GM21717 (cell line): ENCODE data around the gene ADM2.

Experiments used
- ATAC-seq: cut with Tn5 transposase; IDR thresholded peaks from one replicate; pipeline ENCODE4 v1.9.1; 2021; ENCODE audit warnings: mild to moderate bottlenecking, moderate library complexity; ENCODE audit not compliant: unreplicated experiment

Gene ADM2

DNA sequence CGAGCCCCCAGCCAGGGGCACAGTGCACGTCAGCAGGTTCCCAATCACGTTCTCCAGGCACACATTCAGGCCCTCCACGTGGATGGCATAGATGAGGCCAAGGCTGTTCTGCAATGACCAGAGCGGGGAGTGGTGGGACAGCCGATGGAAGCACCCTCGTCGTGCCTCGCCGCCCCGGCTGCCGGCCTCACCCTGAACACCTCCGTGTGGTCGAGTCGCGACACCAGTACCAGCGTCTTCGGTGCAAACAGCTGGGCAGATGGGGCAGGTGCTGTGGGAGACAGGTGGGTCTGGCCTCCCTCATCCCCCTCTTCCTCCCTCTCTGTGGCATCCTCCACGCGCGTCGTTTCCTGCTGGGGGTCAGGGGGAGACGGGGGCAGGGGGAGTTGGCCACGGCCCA is 14.0 kb upstream of the ADM2 start:
- ATAC-seq: no peak

DNA sequence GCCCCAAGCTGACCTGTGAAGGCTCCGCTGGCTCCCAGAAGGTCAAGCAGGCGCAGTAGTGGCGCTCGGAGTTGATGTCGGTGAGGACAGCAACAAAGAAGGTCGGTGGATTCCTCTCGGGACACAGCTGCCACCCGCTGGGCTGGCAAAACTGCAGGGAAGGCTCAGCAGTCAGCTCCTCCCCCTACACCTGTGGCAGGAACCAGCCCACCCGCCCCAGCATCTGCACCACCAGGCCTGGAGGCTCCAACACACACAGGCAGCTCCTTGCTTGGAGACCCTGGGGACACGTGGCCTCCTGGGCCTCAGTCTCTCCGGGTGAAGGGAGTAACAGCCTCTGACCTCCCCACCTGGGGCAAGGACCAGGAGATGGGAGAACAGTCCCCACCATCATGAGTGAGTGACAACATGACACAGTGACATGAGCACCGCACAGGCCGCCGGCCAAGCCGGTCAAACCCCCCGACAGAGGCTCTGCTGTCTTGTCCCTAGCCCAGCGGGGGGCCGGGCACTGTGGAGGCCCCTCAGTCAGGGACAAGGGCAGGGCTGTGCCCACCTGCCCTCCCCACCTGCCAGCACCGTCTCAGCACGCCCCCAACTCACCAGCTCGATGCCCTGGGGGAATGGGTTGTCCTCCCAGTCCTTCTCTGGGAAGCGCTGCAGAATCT is 13.4 kb upstream of the ADM2 start:
- ATAC-seq: no peak

DNA sequence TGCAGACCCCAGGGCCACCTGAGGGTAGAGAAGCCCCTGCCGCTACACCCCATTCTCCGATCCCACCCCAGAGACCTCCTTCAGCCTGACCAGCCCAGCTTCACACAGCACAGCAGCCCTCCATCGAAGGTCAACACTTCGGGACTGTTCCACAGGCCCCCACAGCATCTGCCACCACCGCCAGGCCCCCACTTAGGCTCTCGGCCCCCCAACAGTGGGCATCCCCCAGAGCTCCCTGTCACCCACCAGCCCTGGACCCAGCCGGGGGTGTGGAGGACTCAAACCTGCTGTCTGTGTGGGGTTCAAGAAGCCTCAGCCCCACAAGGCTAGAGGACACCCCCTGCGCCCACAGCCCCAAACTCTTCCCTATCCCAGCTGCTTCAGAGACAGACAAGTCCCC is 12.7 kb upstream of the ADM2 start:
- no peak for ATAC-seq

DNA sequence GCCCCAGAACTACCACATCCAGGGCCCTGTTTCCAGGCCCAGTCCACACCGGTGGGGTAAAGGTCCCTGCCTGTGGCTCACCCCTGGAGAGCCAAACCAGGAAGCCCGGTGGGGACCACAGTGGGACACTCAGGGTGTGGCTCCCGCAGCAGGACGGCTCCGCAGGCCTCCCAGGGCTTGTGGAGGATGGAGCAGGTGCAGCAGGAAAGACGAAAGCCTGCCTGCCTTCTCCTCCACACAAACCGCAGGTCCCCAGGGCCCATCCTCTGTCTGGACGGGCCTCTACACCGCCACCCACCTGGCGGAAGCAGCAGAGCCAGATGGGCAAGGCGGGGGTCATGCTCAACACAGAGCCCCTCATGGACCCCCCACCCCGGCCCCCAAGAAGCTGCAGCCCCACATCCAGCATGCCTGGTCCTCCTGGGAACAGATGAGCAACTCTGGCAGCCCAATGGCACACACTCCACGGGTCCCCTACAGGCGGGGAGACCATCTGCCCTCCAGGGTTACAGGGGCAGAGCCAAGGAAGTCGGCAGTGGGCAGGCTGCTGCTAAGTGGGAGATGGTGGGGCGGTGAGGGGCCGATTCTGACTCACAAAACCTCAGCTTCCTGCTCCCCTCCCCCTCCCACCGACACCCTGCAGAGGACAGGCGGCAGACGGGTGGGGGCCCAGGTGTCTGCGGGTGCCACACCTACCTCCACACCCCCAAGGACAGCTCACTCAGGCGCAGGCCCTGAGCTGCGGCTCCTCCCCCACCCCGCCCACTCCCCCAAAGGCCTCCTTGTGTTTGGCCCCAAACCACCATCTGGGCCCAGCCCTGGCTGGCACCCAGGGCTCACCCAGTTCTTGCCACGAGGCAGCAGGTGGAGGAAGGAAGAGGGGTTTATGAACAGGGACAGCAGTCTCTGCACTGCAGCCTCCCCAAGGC is 11.7 kb upstream of the ADM2 start:
- ATAC-seq: peak; percentile 39

DNA sequence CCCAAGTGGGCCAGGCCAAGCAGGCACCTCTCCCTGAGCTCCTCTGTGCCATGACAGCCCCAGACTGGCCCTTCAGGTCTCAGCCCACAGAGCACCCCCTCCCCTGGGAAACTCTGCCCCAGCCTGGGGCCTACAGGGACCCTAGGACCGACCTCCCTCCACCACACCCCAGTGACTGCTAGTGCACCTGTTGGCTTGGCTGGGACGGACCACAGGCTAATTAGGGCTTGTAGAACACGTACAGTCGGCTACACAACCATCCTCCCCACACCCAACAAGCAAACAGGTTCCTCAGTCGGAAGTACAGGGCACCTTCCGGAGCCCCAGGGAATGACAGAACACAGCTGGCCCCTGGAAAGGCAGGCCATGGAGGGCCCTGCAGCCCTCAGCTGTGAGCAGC is 10.9 kb upstream of the ADM2 start:
- no peak for ATAC-seq

DNA sequence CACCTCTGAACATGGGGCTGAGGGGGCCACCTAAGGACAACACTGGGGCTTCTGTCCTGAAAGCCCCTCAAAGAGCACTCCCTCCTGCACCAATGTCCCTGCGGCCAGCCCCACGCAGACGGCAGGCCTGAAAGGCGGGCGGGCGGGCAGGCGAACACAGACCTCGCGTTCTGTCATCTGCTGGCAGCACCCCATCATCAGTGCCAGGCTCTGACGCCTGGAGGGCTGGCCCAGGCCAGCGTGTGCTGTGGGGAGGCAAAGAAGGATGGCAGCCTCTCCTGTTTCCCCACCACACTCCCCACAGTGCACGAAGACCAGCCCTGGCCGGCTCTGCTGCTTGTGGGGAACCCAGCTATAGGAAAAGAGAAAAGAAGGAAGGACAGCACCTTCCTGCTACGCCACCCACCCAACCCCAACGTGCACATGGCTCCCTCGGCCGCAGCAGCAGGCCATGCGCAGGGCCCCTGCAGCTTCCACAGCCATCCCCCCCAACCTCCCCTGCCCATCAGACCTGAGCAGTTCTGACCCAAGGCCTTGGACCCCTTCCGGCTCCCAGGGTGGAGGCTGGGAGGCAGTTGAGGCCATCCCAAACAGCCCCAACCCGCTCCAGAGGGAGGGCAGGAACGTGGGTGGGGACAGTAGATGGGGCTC is 10.0 kb upstream of the ADM2 start:
- no peak for ATAC-seq

DNA sequence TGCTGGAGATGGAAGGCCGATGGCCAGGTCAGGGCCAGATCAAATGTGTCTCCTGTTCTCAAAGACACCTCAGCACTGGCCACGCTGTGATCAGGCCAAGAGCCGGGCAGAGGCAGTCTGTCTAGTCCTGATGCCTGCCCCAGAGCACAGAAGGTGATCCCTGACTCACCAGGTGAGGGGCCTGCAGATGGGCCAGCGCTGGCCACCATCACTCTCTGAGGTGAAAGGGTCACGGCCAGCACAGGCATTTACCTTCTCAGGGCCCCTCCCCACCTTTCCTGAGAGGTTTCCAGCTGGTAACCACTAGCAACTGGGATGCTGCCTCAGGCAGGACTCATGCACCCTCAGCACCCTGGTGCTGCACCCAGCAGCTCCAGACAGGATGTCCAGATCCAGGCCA is 9.4 kb upstream of the ADM2 start:
- ATAC-seq: no peak

DNA sequence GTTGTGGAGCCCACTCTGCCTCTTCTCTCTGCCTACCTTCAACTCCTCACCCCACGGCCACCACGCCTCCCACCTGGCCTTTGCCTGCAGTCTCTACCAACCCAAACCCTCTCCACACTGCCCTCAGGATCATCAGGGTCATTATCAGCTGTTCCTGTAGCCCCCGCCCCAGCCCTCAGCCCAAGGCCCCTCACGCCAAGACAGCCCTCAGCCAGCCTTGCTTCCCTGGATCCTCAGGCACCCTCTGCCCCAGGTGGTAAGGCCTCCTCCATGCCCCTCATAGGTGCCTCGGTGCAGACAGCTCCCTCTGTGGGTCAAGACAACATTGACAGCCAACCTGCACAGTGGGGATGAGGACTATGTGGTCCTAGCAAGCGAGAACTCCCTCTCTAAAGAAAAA is 8.3 kb upstream of the ADM2 start:
- no peak for ATAC-seq

DNA sequence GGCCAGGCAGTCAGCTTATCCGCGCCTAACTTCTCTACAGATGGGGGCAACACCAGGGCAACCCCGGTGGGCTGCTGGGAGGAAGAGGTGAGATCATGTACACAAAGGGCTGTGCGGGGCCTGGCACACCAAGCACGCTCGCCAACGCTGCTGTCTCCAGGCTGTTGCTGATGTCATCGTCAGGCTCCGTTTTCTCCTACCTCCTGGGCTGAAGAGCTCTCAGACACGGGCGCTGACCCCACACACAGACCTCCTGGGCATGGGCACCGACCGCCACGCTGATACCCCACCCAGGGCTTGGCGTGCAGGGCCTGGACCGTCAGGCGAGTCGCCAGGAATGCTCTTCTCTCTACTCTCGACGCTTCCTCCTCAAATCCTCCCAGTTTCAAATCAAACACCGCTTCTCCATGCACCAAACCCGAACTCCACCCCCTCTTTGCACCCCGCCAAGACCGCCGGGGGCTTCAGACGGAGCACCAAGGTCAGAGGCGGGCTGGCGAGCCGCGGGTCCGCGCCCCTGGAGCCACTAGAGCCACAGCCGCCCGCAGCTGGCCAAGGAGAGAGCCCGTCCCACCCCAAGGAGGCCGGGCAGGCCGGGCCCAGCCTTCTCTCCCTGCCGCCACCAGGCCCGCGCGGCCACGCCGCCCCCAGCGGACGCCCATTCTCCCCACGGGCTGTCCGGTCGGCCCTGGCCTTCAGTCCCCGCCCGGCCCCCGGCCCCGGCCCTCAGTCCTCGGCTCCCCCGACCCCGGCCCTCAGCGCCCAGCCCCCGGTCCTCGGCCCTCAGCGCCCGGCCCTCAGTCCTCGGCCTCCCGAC is 7.3 kb upstream of the ADM2 start:
- ATAC-seq: no peak

DNA sequence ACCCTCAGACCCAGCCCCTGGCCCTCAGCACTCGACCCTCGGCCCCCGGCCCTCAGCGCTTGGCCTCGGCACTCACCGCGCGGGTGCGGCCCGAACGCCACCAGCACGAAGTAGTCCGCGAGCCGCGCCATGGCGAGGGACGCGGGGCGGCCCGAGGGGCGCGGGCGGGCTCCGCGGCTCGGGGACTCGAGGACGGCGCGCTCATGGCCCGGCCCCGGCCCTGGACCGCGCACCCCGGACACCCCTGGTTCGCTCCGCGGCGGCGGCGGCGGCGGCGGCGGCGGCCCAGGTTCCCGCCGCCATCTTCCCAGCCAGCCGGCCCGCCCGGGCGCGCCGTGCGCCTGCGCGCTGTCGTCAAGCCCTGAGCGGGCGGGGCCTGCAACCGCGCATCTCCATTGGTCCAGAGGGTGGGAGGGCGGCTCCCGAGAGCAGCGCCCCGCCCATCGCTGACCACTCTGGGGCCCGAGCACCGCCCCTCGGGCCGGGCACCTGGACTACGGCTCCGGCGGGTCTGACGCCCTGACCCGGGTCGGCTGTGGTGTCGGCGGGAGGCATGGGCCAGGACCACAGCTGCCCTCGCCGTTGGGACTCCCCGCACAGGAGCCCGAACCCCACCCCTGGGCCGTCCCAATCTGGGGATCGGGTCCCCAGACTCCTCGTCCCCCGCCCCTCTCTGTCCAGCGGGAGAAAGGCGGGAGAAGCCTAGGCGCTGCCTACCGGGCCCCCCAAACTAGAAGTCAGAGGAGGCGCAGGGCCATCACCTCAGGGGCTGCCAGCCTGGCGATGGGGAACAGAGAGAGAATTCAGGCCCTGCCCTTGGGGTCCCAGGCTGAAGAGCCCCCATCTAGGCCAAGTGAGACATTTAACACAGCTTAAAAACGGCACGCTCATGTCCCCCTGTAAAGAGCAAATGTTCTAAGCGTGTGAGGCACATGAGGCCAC is 6.4 kb upstream of the ADM2 start, which contains the start of gene SBF1:
SBF1 (minus strand) TSS at position 326 of the 942 bp plus-strand sequence; CDS start at position 131, 195 bp downstream.
- no peak for ATAC-seq

DNA sequence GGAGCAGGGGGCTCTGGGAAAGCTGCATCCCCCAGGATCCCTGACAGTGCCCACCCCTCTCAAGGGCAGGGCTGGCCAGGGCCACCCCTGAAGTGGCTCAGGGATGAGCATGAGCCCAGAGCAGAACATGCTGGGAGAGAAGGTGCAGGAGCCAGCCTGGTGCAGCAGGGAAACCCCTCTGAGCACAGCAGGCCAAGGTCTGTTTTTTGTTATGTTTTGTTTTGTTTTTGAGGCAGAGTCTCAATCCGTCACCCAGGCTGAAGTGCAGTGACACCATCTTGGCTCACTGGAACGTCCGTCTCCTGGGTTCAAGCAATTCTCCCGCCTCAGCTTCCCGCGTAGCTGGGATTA is 5.7 kb upstream of the ADM2 start:
- no peak for ATAC-seq

DNA sequence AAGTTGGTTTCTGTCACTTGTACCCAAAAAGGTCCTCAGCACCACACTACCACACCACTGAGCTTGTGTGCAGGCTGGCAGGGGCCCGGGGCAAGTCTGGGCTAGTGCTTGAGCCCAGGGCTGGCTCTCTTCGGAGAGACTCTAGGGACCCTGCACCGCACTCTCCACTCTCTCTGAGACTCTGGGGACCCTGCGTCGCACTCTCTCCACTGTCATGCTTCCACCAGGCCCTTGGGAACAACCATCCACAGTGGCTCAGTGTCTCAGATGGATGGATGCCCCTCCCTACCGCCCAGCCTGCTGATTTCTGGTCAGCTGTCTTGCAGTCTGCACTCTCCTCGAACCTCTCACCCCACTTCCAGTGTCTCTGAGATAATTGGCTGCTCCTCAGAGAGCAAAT is 4.5 kb upstream of the ADM2 start:
- no peak for ATAC-seq

DNA sequence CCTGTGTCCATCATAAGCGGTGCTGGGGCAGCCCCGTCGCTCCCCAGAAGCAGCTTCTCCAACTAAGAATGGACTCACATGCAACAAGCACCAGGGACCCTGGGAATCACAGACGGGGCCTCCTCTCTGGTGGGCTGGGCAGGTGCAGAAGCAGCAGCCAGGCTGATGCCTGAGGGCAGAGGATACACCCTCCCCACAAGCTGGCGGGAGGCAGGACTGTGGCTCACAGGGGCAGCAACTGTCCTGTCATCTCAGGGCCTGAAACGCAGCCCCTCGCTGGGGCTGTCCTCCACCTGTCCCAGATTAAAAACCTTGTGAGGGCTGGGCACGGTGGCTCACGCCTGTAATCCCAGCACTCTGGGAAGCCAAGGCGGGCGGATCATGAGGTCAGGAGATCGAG is 3.4 kb upstream of the ADM2 start:
- ATAC-seq: no peak

DNA sequence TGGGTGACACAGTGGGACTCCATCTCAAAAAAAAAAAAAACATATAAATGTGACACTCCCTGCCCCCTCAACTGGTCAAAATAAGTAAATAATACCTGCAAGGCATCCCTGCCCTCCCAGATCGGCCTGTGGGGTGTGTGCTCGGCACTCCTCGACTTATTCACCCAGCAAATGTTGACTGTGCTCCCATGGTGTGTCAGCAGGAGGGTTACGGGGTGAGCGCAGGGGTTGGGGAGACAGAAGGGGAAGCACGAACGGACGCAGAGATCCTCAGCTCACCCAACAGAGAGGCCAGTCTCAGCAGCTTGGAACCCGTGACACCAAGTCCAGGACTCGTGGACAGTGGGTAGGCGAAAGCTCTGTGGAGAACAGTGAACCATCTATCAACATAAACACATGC is 1.6 kb upstream of the ADM2 start:
- ATAC-seq: no peak

DNA sequence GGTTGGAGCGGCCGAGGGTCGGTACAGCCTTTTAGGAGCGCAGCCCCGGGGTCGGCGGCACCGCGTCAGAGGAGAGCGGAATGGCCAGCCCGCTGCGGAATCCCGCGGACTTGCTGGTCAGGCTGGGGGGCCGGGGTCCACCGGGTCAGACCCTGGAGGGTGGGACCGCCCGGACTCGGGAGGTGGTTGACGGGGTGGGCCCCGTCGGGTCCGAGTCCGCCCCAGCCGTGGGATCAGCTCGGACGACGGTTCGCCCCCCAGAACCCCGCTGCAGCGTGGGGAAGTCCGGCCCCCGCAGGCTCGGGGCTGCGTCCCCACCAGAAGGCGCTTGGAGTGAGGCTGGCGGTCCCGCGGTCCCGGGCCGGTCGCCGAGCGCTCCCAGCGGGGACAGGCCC is 301 bp upstream of the ADM2 start:
- ATAC-seq: no peak

DNA sequence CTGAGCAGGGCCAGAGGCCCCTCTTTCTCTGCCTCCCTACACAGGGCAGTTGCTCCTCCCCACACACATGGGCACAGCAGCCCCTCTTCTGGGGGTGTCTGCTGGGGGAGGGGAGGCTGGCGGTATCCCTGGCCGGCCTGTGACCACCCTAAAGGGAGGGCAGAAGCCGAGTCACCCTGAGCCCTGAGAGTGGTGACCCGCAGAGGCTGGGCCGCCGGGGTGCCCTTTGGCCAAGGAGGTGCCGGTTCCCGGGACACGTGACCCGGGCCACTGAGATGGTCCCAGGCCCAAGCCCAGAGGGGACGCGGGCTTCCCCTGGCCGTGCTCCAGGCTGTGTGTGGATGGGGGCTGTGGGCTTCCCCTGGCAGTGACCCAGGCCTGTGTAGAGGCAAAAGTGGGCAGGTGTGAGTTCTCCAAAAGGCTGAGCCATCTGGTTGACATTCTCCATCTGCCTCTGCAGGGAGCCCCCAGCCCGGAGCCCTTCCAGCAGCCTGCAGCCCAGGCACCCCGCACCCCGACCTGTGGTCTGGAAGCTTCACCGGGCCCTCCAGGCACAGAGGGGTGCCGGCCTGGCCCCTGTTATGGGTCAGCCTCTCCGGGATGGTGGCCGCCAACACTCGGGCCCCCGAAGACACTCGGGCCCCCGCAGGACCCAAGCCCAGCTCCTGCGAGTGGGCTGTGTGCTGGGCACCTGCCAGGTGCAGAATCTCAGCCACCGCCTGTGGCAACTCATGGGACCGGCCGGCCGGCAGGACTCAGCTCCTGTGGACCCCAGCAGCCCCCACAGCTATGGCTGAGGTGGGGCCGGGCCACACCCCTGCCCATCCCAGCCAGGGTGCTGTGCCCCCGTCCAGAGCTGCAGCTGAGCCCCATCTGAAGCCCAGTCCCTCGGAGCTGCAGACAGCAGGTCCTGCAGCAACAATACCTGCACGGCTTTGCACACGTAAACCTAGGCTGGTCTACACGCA is 1.0 kb downstream of the ADM2 start:
- ATAC-seq: no peak

DNA sequence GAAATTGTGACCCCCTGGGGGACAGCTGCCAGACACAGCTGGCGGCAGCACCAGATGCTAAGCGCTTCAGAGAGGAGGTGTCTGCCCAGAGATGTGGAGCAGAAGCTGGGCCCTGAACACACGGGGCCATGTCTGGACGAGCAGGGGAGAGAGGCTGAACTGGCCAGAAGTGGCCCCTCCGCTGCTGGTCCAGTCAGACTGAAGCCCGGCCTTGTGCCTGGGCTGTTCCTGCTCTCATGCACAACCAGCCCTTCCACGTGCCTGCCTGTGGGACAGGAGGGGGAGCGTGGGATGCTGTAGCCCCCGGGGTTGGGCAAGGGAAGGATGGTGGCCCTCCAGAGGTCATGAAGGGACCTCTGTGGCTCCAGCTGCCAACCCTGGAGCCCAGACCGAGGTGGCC is 1.8 kb downstream of the ADM2 start:
- no peak for ATAC-seq

DNA sequence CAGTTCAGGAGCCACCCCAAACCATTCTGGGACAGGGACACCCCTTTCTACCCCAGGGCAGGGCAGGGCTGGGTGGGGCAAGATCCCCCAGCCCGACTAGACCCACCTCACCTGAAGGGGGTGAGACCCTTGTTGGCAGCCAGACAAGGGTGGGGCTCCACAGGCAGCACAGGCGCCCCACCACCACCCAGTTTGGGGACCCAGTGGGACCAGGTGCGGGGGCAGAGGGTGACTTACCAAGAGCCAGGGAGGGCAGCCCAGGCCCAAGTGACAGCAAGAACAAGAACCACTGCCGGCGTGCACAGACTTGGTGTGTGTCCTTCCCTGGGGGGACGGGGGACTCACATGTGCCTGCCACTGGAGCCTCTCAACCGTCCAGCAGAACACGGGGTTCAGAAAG is 2.2 kb downstream of the ADM2 start:
- no peak for ATAC-seq
